GM12892 (cell line): ENCODE data around the gene ERC1.

Experiments used
- POLR2A ChIP-seq: IDR thresholded peaks from 2 replicates; pipeline ENCODE4 v1.6.1; 2011; ENCODE audit warnings: low read depth, low read length, control low read depth
- TAF1 ChIP-seq: IDR thresholded peaks from 2 replicates; pipeline ENCODE4 v1.6.1; 2011; ENCODE audit warnings: low read depth, mild to moderate bottlenecking, control low read depth, low read length, borderline replicate concordance

DNA sequence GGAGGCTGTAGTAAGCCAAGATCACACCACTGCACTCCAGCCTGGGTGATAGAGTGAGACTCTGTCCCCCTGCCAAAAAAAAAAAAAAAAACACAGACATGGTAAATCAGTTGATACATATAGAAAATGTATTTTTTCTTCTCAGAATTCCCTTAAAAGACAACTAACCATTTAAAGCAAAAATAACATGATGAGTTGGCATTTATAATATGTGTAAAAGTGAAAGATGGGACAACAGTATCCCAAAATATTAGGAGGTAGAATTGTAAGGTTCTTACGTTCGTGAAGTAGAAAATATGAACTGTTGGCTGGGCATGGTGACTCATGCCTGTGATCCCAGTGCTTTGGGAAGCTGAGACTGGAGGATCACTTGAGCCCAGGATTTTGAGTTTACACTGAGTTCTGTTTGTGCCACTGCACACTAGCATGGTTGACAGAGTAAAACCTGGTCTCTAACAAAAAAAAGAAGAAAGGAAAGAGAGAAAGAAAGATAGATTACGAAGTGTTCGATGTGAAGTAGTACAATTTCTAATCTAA is 306.7 kb downstream of the ERC1 start:
- TF ChIP-seq POLR2A: no peak
- no peak for TF ChIP-seq TAF1
